Endothelial cell (in vitro differentiated cells): ENCODE measurements around the gene MYO1C. TPM values are rescaled to one million over a fixed set of nuclear protein-coding genes. Genes with fewer than 3 reads are reported as not detected.
A peak's percentile ranks its signal among the peaks of the same experiment; 100 is the strongest.
"Not testable (repeated sequence)": the region's sequence is repeated elsewhere in the genome, so short reads cannot be mapped to it uniquely, and the experiment has no call there.

Source experiments
- DNase-seq: peaks from one replicate; pipeline ENCODE4 v3.0.0; 2021; ENCODE audit warnings: low spot score
- H3K27ac Mint-ChIP-seq: one replicate; pipeline ENCODE4 v1.8.0; 2021; ENCODE audit warnings: mixed read lengths, inconsistent platforms; ENCODE audit not compliant: unreplicated experiment
- H3K27me3 Mint-ChIP-seq: one replicate; pipeline ENCODE4 v1.8.0; 2021; ENCODE audit warnings: mild to moderate bottlenecking, moderate library complexity, mixed read lengths, inconsistent platforms; ENCODE audit not compliant: unreplicated experiment
- H3K36me3 Mint-ChIP-seq: one replicate; pipeline ENCODE4 v1.8.0; 2021; ENCODE audit warnings: mild to moderate bottlenecking, low read depth, mixed read lengths, inconsistent platforms; ENCODE audit not compliant: unreplicated experiment
- H3K4me1 Mint-ChIP-seq: one replicate; pipeline ENCODE4 v1.8.0; 2021; ENCODE audit warnings: mild to moderate bottlenecking, mixed read lengths, inconsistent platforms; ENCODE audit not compliant: unreplicated experiment
- H3K4me3 Mint-ChIP-seq: one replicate; pipeline ENCODE4 v1.8.0; 2021; ENCODE audit warnings: mild to moderate bottlenecking, mixed read lengths, inconsistent platforms; ENCODE audit not compliant: unreplicated experiment
- H3K9me3 Mint-ChIP-seq: one replicate; pipeline ENCODE4 v1.8.0; 2021; ENCODE audit warnings: mixed read lengths, inconsistent platforms; ENCODE audit not compliant: unreplicated experiment
- total RNA-seq: library from RNA; stranded (reverse); fragmentation: NEBNext Ultra II Directional; extraction: Animal tissue kit (Norgen Biotek cat#: 25700); gene quantifications from one replicate; pipeline ENCODE4 v1.2.1, GENCODE V29; 2021; ENCODE audit not compliant: unreplicated experiment
- TF ChIP-seq, protein P1 (sequence below): fragments of 200-600 bp; sonication (generic); IDR thresholded peaks from one replicate; pipeline ENCODE4 v1.5.0; 2021; ENCODE audit warnings: antibody characterized with exemption; ENCODE audit not compliant: unreplicated experiment

Gene MYO1C
- total RNA-seq, 1 donor from 2014 or later: 117 TPM

GRCh38 chr17:1447052-1447451, 45.4 kb downstream of the MYO1C start:
- H3K27ac Mint-ChIP-seq: peak overlapping the region; percentile 97
- DNase-seq: peak; percentile 32
- no peaks in the 10 kb centered on the region for H3K9me3 Mint-ChIP-seq
- H3K36me3 Mint-ChIP-seq: peaks cover 30% of the 10 kb centered on the region
- H3K27me3 Mint-ChIP-seq: peaks cover 3% of the 10 kb centered on the region
- H3K4me3 Mint-ChIP-seq: peak overlapping the region; percentile 76
- H3K4me1 Mint-ChIP-seq: peaks cover 48% of the 10 kb centered on the region
- TF ChIP-seq, protein P1, sequence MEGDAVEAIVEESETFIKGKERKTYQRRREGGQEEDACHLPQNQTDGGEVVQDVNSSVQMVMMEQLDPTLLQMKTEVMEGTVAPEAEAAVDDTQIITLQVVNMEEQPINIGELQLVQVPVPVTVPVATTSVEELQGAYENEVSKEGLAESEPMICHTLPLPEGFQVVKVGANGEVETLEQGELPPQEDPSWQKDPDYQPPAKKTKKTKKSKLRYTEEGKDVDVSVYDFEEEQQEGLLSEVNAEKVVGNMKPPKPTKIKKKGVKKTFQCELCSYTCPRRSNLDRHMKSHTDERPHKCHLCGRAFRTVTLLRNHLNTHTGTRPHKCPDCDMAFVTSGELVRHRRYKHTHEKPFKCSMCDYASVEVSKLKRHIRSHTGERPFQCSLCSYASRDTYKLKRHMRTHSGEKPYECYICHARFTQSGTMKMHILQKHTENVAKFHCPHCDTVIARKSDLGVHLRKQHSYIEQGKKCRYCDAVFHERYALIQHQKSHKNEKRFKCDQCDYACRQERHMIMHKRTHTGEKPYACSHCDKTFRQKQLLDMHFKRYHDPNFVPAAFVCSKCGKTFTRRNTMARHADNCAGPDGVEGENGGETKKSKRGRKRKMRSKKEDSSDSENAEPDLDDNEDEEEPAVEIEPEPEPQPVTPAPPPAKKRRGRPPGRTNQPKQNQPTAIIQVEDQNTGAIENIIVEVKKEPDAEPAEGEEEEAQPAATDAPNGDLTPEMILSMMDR: no peak

- Mint-ChIP-seq H3K4me1 (peaks cover 43% of the 10 kb centered on the region), H3K4me3 (peak overlapping the region; percentile 79), H3K27ac (peak overlapping the region; percentile 97), H3K9me3 (no peaks in the 10 kb centered on the region), H3K27me3 (peaks cover 3% of the 10 kb centered on the region), H3K36me3 (peaks cover 30% of the 10 kb centered on the region)
- DNase-seq: no peak
- TF ChIP-seq, protein P1: no peak
These were observed 46.3 kb downstream of the MYO1C start for GRCh38 chr17:1446201-1446600.

DNA sequence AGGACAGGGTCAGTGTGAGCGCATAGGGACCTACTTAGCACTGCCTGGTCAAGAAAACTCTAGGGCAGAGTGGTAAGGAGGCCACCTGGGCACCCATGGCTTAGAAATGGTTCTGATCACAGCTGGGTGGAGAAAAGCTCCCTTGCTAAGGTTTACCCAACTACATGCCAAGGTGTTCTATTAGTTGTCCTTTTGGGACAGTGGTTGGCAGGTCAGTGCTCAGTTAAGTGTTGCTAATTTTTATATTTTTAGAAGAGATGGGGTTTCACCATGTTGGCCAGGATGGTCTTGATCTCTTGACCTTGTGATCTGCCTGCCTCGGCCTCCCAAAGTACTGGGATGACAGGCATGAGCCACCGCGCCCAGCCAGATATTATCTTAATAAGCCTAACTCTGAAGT, 46.8 kb downstream of the MYO1C start:
- Mint-ChIP-seq H3K4me1 (peaks cover 43% of the 10 kb centered on the region), H3K36me3 (peaks cover 30% of the 10 kb centered on the region), H3K27ac (peak overlapping the region; percentile 97), H3K4me3 (peak overlapping the region; percentile 79)
- H3K9me3 Mint-ChIP-seq, DNase-seq, H3K27me3 Mint-ChIP-seq: not testable (repeated sequence)

DNA sequence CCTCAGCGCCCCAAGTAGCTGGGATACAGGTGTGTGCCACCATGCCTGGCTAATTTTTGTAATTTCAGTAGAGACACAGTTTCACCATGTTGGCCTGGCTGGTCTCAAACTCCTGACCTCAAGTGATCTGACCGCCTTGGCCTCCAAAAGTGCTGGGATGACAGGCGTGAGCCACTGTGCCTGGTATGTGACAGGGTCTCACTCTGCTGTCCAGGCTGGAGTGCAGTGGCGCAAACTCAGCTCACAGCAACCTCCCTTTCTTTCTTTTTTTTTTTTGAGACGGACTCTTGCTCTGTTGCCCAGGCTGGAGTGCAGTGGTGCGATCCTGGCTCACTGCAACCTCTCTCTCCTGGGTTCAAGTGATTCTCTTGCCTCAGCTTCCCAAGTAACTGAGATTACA, 49.8 kb downstream of the MYO1C start:
- DNase-seq, H3K9me3 Mint-ChIP-seq, H3K4me3 Mint-ChIP-seq, H3K27me3 Mint-ChIP-seq, H3K27ac Mint-ChIP-seq: not testable (repeated sequence)
- Mint-ChIP-seq H3K36me3 (peaks cover 30% of the 10 kb centered on the region), H3K4me1 (peaks cover 36% of the 10 kb centered on the region)

DNA sequence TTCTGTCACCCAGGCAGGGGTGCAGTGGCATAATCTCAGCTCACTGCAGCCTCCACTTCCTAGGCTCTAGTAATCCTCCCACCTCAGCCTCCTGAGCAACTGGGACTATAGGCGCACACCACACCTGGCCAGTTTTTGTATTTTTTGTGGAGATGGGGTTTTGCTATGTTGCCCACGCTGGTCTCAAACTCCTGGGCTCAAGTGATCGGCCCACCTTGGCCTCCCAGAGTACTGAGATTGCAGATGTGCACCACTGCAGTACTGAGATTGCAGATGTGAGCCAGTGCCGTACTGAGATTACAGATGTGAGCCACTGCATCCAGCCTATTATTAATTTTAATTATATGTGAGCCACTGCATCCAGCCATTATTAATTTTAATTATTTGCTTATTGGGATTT, 50.3 kb downstream of the MYO1C start:
- Mint-ChIP-seq H3K27ac (no peak overlapping the region), H3K36me3 (peaks cover 31% of the 10 kb centered on the region), H3K9me3 (no peaks in the 10 kb centered on the region), H3K4me1 (peaks cover 34% of the 10 kb centered on the region), H3K27me3 (peaks cover 4% of the 10 kb centered on the region), H3K4me3 (no peak overlapping the region)
- no peak for DNase-seq
- TF ChIP-seq, protein P1: no peak

DNA sequence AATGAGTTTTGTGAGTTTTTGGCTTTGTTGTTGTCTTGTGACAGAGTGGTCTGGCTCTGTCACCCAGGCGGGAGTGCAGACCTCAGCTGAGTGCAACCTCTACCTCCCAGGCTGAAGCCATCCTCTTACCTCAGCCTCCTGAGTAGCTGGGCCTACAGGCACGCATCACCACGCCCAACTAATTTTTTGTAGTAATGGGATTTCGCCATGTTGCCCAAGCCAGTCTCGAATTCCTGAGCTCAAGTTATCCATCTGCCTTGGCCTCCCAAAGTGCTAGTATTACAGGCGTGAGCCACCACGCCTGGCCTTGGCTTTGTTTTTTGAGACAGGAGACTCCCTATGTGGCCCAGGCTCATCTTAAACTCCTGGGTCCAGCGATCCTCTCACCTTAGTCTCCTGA, 51.6 kb downstream of the MYO1C start:
- Mint-ChIP-seq H3K4me1 (peaks cover 33% of the 10 kb centered on the region), H3K27me3 (peaks cover 6% of the 10 kb centered on the region), H3K9me3 (no peaks in the 10 kb centered on the region), H3K4me3 (no peak overlapping the region), H3K27ac (no peak overlapping the region), H3K36me3 (peaks cover 33% of the 10 kb centered on the region)
- DNase-seq: no peak
- TF ChIP-seq, protein P1: no peak
